Stimulated activated CD4-positive, alpha-beta T cell treated with anti-CD3 and anti-CD28 coated beads, TNF-alpha, amount 100 ng/mL, for 4 hours (primary cell): ENCODE results near the gene MAPK10.
"Not testable (repeated sequence)": the region's sequence is repeated elsewhere in the genome, so short reads cannot be mapped to it uniquely, and the experiment has no call there.

ENCODE experiments used
- DNase-seq, 3 experiments: peaks; one replicate each; pipeline ENCODE4 v3.0.0-alpha.2; 2020; ENCODE audit warnings: low read depth in 3 of 3

The MAPK10 gene

DNA sequence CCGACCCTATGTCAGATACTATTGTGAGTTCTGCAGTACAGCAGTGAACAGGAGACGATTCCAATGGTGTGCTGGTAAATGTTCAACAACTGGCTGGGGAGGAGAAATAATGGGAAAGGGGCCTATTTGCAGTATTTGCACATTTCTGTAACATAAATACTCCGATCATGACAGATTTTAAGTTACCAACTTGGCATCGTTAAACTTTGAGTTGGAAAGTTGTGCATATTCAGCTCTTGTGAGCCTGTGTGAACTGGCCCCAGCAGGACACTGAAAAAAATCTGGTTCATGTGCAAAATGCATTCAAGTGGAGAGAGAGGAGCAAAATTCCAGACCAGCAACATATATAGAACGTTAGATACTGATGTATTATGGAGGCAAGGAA lies 175.0 kb downstream of the MAPK10 start:
- no peak for DNase-seq

DNA sequence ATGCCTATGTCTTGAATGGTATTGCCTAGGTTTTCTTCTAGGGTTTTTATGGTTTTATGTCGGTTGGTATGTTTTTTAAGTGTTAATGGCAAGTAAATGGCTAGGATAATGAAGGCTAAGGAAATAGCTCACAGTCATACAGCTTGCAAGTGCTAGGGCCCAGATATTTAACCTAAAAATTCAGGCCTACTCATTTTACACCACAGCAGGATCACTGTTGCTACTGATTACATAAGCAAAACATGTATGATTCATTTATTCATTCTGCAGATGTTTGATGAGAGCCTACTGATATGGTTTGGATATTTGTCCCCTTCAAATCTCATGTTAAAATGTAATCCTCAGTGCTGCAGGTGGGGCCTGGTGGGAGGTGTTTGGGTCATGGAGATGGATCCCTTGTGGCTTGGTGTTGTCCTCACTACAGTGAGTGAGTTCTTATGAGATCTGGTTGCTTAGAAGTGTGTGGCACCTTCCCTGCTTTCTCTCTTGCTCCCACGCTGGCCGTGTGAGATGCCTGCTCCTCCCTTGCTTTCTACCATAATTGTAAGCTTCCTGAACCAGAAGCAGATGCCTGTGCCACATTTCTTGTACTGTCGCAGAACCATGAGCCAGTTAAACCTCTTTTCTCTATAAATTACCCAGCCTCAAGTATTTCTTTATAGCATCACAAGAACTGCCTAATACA lies 175.5 kb downstream of the MAPK10 start:
- DNase-seq: no peak

DNA sequence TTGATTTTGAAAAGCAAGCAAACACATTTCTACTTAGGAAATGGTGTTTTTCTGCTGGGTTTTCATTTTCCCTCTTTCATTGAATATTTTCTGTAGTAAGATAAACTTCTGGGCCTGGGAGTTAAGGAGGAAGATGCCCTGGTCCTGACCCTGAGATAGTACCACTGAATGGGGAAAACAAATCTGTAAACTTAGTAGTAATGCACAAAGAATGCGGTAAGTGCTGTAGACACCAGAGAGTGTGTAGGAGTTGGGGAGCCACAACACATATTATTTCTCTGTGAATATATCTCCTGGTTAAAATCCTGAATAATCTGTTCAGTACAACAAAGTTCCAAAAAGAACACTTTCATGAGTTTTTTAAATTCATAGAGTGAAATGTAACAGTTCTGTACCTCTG lies 178.3 kb downstream of the MAPK10 start:
- DNase-seq: no peak

DNA sequence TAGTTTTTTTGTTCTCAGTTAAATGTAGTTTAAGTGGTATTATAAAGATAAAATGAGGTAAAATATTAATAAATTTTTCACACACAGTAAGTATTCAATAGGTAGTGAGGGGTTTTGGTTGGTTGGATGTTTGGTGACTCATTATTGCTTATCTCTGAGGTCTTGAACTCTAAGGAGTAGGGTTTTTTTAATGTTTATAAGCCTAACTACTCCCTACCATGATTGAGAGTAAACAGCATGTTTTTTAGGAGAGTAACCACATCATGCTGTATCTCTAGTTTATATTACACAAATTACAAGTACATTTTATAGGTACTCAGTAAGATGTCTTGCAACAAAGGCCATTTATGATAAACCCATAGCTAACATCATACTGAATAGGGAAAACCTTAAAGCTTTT lies 181.6 kb downstream of the MAPK10 start:
- DNase-seq: no peak

DNA sequence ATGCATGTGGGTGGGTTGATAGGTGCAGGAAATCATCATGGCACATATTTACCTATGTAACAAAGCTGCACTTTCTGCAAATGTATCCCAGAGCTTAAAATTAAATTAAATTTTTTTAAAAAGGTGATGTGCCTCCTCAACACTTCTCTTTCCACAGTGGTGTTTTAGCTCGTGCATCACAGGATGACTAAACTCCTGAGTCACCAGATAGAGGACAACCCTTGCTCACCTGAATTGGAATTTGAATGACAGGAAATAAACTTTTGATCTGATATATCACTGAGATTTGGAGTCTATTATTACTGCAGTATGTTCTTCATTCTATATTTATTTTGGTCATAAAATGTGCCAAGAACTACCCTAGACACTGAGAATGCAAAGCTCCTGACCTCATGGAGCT lies 185.3 kb downstream of the MAPK10 start:
- DNase-seq: no peak

DNA sequence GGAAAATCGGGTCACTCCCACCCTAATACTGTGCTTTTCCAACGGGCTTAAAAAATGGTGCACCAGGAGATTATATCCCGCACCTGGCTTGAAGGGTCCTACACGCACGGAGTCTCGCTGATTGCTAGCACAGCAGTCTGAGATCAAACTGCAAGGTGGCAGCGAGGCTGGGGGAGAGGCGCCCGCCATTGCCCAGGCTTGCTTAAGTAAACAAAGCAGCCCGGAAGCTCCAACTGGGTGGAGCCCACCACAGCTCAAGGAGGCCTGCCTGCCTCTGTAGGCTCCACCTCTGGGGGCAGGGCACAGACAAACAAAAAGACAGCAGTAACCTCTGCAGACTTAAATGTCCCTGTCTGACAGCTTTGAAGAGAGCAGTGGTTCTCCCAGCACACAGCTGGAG lies 191.5 kb downstream of the MAPK10 start:
- DNase-seq: not testable (repeated sequence)

DNA sequence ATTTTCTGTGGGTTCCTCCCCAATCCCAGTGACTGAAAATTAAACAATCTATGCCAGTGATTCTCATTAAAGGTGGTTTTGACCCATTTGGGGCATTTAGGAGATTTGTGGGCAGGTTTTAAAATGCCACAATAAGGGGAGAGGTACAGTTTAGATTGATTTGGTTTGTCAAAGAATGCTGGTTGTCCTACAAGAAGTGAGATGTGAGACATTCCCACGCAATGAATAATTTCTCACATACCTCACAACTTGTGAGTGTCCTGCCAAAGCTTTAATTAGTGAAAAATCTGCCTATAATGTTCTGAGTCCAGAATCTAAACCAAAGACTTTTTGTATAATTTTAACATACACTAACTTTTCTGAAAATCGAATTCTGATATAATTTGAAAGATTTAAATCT lies 199.4 kb downstream of the MAPK10 start:
- no peak for DNase-seq

DNA sequence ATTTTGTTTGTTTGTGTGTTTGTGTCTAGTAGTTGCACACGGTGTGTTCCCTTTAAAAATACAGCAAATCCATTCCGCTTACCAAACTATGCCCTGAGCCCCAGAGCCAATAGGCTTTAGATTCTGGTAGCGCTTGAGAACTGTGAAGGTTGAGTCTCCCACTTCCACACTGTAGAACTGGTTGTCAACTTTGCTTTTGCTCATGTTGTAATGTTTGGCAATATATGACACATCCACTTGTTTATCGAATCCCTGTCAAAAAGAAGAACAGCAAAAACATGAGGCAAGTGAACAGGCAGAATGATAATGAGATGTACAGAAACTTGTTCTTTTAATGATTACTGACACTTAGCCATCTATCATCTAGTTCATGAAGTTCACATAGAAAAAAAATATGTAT lies 200.6 kb downstream of the MAPK10 start:
- no peak for DNase-seq

DNA sequence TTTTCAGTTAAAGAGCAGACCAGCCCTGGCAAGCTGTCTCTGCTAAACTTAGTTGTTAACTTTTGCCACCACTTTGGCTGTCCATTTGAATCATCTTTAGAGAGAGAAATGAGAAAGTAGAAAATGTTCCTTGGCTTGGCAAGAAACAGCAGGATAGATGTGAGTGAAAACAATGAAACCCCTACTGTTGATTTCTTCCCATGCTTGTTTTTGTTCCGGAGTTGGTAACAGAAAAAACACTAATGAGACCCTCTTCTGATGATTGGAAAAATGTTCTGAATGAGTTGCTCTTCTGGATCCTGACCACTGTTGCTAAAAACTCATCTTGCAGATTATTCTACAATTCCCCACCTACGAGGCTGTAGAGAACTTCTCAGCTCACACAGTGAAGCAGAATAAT lies 203.3 kb downstream of the MAPK10 start:
- no peak for DNase-seq

DNA sequence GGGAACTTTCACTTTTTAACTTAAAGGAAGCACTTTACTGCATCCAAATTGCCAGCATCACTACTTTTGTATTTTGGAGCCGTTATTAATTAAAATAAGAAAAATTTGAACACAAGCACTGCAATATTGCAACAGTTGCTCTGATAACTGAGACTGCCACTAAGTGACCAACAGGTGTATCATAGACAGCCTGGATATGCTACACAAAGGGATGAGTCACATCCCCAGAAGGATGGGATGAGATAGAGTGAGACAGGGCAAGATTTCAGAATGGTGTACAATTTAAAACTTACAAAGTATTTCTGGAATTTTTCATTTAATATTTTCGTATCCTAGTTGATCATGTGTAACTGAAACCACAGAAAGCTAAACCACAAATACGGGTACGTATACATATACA lies 204.1 kb downstream of the MAPK10 start:
- DNase-seq: no peak

DNA sequence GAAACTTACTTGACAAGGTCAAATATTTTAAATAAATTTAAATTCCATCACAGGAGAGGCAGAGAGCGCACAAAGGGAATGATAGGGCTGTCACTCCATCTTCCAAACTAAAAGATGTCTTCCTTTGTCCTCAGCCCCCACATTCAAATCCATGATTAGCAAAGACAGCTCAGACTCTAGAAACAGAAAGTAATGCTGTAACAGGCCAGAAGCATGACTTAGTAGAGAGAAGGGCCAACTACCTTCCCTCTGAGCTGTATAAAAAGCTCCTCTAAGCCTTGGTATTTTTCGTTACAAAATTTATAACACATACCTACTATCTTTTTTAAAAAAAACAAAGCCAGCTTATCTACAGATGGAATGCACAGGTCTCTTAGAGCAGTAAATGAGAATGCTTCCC lies 207.4 kb downstream of the MAPK10 start:
- no peak for DNase-seq

DNA sequence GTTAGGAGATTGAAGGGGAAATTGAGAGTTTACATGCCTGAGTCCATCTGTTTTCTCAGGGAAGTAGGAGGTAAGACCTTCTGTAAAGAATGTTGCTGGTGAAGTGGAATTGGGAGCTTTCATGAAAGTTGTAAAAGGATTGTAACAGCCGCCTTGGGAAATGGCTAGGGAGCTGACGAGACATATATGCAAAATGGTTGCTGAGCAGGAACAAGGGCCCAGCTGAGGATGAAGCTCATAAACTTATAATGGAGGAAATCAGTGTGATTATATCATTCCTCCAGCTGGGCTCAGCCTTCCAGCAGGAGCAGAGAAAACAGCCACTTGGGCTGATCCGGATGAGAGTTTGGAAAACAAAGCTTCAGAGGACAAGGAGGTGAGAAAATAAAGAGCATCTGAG lies 208.7 kb downstream of the MAPK10 start:
- no peak for DNase-seq

DNA sequence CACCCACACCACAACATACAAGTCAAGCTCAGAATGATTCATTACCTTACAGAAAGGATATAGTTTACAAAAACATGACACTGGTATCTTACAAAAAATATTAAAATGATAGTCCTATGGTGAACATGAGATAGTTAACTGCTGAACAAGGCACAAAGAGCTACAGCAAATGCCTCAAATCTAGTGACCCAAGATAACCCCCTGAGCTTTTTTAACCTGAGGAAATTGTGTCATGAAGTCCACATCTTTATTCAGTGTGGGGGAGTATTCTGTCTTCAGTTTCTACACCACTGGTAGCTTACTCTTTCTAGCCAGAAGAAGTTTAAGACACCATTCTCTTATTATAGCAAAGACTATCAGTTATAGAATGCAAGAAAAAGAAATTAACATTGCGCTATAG lies 218.7 kb downstream of the MAPK10 start:
- no peak for DNase-seq

DNA sequence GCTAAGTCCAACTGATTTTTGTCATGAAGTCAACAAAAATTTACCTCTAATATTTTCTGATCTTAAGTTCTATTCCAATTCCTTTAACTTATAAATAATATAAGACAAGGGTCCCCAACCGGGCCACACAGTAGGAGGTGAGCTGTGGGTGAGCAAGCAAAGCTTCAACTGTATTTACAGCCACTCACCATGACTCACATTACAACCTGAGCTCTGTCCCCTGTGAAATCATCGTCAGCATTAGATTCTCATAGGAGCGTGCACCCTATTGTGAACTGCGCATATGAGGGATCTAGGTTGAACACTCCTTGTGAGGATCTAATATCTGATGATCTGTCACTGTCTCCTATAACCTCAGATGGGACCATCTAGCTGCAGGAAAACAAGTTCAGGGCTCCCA lies 227.4 kb downstream of the MAPK10 start:
- DNase-seq: no peak

DNA sequence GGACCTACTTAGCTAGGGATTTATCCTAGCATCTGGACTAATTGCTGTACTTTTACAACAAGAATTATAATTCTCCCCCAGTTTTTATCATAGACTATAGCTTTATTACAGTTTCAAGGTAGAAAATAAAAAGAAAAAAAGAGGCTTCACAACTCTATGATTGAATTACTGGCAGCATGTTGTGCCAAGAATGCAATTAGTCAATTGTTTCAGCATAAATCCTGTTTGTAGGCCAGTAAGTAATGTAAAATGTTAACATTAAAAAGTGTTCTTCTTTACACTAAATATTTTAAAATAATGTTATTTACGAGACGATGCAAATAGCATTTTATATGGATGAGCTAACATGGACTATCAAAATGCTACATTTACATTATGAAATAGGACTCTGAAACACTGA lies 228.4 kb downstream of the MAPK10 start:
- DNase-seq: no peak

DNA sequence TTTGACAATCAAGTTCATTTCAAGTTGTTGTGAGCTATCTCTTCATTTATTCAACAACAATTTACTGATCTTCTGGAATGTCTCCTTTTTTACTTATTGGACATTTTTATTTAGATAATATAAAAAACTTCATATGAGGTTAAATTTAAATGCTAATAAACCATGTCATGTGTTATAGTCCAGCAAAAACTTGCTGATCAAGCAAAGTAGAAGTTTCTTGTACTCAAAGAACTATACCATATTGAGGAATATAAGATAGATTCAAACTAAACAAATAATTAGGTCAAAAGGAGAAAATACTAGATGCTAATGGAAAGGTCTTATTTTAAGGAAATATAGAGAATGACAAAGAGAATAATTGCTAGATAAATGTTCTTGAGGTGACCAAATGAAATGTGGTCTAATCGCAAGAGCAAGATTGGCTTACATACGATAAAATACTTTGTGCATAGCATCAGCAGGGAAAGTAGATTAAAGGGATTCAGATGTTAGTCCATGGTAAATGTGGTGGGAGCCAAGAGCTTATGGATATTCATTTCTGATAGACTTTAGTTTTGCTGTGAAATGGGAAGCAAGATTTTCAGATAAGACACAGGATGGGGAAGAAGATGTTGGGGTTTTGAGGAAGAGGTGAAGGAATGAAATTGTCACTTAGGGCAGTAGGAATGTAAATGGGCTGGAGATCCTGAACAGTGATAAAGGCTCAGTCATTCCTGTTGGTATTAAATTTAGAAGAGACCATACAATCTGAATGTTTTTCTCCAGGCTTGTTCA lies 229.5 kb downstream of the MAPK10 start:
- no peak for DNase-seq

DNA sequence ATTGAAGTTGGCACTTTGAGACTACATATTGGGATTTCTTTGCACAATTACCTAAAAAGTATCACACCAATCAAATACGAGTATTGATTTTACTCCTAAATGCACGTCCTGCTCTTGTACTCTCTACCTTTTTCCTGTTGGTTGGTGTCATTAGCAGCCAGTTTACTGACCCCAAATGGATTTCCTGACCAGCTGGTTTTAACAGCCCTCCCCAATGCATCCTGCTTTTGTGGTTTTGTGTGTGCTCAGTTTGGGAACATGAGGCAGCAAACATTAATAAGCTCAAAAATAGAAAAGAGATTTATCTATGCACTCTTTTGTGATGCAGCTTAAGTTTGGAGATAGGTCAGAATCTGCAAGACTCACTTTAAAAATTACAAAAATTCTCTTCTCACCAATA lies 230.3 kb downstream of the MAPK10 start:
- DNase-seq: no peak

DNA sequence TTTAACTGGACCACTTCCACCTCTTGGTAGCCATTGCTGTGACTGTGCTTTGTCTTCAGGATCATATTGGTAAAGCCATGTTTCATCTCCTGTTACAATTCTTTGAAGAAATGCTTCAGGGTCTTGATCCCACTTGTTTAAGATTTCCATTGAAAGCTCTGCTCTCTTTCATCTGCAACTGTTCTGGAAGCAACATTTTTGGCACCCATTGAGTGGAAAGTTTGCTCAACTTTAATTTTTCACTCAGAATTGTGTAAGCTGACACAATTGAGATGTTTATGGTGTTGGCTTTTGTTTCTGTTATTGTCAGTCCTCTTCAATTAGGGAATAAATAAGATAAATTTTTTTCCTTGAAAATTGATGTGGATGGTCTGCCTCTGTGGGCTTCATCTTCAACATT lies 237.4 kb downstream of the MAPK10 start:
- DNase-seq: no peak

DNA sequence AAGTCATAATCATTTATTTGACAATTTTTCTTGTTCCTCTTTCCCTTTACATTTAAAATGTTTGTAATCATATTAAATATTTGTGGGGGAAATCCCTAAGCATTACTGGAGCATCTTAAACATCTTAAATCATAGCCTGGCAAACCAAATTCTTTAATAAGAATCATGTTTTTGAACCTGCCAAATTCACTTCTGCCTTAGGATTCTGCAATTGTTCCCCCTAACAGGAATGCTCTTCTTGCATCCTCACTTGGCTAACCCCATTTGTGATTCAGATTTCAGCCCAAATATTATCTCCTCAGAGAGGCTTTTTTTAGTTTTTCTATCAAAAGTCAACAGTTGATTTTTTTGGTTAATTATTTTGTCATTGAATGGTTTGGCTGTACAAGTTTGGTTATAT lies 241.1 kb downstream of the MAPK10 start:
- DNase-seq: no peak

DNA sequence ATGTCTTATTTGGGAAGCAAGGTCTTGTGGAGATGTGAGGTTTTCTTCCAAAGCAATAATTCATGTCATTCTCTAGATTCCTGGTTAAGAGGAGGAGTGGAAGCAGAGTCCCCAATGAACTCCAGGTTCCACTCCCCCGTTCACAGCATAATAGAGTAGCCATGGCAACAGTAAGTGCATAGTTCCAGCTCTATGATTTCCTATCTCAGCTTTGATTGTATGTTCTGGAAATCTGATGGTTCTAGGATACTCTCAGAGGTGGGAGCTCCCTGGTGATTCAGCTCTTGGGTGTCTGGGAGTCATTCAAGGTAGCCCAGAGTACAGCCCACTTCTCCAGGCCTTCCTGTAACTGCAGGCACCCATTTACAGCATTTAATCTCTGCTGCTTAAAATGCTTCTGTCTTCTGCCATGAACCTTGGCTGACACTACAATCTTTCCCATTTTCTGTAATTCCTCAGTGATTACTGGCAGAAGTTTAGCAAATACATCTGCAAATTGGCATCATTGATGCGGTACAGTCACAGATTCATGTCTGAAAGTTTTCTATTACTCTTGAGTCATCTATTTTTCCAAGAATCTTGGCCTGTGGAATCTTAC lies 242.0 kb downstream of the MAPK10 start:
- no peak for DNase-seq

DNA sequence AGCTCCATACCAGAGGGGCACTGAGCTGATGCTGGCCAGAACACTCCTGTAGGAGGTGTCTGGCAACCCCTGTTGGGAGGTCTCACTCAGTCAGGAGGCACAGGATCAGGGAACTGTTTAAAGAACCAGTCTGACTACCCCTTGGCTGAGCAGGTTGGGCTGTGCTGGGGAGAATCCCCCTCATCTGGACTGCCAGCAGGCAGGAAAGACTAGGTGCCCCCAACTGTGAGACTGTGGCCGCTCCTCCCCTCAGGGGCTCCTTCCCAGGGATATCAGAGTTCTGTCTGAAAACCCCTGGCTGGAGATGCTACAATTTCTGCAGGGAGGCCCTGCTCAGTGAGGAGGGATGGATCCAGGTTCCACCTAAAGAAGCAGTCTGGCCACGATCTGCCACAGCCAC lies 245.3 kb downstream of the MAPK10 start:
- DNase-seq: no peak

DNA sequence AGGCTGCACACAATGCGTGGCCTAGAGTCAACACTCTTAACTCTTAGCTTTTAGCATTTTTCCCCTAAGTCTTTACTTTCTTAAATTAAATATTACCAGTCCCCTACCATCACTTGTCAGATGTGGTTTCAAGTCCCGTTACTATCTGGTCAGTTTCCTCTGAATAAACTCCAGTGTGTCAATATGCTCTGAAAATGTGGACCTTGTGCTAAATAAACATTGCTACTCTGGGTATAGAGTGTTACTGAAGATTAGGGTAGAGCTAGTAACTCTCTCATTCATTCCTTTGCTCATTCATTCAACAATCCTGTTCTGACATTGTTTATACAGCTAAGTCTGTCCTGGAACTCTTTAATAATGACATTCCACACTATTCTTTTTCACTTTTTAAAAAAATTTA lies 251.0 kb downstream of the MAPK10 start:
- no peak for DNase-seq

DNA sequence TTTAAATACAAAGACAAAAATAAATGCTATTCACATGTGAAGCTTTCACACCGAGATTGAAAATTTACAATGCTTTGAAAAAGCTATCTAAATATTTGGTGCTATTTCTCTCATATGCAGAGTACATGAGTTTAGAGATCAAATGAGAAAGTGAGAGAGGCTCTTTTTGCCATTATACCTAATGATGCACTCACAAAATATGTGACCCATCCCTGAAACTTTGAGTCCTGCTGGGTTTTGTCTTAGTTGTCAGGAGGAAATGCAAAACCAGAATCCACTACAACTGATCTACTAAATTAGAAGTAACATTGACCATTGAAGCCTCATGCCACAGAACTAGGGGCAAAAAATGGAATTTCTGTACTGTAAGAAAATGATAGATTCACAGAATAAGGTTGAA lies 251.7 kb downstream of the MAPK10 start:
- DNase-seq: no peak
